Muscle layer of duodenum (tissue), 2 donors: ENCODE measurements around the gene GABBR2.

ENCODE experiments used
- H3K27ac ChIP-seq: one replicate; pipeline ENCODE4 v1.7.0; 2013; ENCODE audit warnings: mild to moderate bottlenecking, low read length
- H3K27me3 ChIP-seq: one replicate; pipeline ENCODE4 v1.7.0; 2013; ENCODE audit warnings: low read depth, mild to moderate bottlenecking, control low read depth, low read length
- H3K36me3 ChIP-seq, 2 donors: one replicate each; pipeline ENCODE4 v1.7.0; 2013; ENCODE audit warnings: low read length in 2 of 2, control low read depth in 1 of 2, mild to moderate bottlenecking in 1 of 2; ENCODE audit not compliant: insufficient read depth in 2 of 2, control insufficient read depth in 1 of 2
- H3K4me1 ChIP-seq, 2 donors: one replicate each; pipeline ENCODE4 v1.7.0; 2013; ENCODE audit warnings: low read length in 2 of 2, mild to moderate bottlenecking in 2 of 2, control low read depth in 1 of 2, moderate library complexity in 1 of 2; ENCODE audit not compliant: insufficient read depth in 2 of 2, control insufficient read depth in 1 of 2
- H3K4me3 ChIP-seq, 2 donors: one replicate each; pipeline ENCODE4 v1.7.0; 2013; ENCODE audit warnings: low read length in 2 of 2, low read depth in 1 of 2, mild to moderate bottlenecking in 1 of 2
- H3K9me3 ChIP-seq, 2 donors: one replicate each; pipeline ENCODE4 v1.7.0; 2013; ENCODE audit warnings: low read length in 2 of 2, control low read depth in 1 of 2, mild to moderate bottlenecking in 1 of 2; ENCODE audit not compliant: control insufficient read depth in 1 of 2
- donor health status: healthy.

Gene GABBR2

DNA sequence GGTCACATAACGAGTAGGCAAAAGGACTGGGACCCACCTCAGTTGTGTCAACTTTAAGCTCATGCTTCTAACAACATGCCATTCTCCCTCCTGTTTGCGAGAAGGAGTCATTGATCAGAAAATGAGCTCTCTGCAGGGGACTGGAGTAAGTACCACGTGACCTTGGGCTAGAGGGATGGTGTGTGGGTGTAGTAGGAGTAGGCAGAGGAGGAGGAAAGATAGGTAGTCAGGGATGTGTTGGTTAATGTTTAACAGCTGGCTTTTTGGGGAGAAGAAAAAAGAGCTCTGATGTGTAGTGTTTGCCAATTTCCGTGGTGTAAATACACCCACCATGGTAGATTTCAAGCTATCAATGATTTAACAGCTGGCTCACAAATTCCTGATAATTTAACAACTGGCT is 293.0 kb downstream of the GABBR2 start:
- no peaks in the 10 kb centered on the region for H3K27me3 ChIP-seq
- H3K4me3 ChIP-seq = no peak overlapping the region
- no peak overlapping the region for H3K27ac ChIP-seq
- H3K4me1 ChIP-seq = no peaks in the 10 kb centered on the region
- no peaks in the 10 kb centered on the region for H3K36me3 ChIP-seq
- no peaks in the 10 kb centered on the region for H3K9me3 ChIP-seq

DNA sequence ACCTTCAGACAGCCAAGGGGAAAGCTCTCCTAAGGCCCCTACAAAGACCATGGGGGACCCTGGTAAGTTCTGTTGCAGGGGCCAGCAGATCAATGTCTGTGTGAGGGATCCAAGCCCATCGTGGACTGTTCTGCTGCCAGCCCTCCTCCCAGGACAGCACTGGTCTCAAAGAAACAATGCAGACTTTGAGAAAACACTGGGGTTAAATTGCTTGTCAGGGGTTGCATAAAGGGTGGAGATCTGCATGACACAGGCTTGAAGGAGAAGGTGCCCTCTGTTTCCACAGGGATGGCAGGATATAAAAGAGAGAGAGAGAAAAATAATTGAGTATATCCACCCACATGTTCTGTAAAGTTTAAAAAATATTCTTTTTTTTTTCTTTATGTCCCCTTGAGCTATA is 295.7 kb downstream of the GABBR2 start:
- Histone ChIP-seq H3K27ac (no peak overlapping the region), H3K9me3 (no peaks in the 10 kb centered on the region), H3K4me1 (peaks cover 0 to 7% of the 10 kb centered on the region in 2 donors)

DNA sequence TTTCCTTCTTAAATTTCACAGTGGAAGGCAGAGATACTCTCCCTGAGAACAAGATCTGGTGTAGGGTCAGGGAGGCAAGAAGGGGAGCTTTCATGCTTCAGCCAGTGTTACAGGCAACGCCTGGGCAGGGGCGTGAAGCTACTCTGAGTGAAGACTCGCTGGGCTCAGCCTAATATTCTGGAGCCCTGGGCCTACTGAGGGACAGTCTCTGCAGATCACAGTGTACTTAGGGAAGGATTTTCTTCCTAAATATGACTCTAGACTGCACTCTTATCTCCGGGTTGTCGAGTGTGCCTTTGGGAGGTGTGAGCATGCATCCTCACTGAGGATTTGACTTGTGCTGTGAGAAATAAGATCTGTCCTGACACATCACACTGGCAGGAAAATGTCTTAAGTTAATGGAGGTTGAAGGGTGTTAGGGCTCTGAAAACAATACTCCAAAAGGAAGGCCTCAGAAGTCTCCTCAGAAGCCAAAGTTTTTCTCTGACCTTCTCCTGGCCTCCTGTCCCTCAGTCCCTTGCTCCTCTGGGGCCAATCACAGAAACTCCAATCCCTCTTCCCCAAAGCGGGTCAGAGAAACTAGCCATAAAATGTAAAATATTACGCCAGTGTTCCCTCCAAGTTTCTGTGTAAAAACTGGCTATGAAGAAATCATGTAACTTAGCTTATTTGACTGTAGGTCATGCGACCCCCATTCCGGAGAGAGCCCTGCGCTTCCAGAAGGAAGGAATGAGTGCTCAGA is 296.5 kb downstream of the GABBR2 start:
- Histone ChIP-seq H3K36me3 (no peaks in the 10 kb centered on the region), H3K9me3 (no peaks in the 10 kb centered on the region), H3K27ac (no peak overlapping the region), H3K4me3 (no peak overlapping the region), H3K4me1 (peaks cover 0 to 7% of the 10 kb centered on the region in 2 donors), H3K27me3 (no peaks in the 10 kb centered on the region)

More for the DNA sequence above, 295.7 kb downstream of the GABBR2 start:
- H3K4me3 ChIP-seq = no peak overlapping the region
- no peaks in the 10 kb centered on the region for H3K27me3 ChIP-seq
- H3K36me3 ChIP-seq = no peaks in the 10 kb centered on the region

DNA sequence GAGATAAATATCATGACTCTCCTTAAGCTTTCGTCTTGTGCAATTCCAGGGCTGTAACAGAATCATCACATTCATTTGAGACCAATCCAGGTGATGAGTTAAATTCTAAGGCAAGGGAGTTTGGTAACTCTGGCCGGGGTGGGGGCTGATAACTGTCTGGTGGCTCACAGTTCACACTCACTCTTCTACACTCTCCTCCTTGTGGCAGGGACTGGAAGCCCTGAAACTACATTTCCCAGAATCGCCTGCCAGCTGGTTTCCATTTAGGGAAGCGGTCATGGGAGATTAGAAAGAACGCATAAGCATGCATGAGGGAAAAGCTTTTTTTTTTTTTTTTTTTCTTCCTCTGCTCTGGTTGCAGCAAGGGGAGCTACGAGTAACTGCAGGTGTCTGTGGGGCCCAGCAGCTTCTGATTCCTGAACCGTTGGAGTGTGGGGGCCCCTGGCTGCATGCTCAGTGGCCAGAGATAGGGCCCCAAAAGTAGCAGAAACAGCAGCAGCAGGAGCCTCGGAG is 298.5 kb downstream of the GABBR2 start:
- no peaks in the 10 kb centered on the region for H3K27me3 ChIP-seq
- H3K4me3 ChIP-seq = no peak overlapping the region
- no peaks in the 10 kb centered on the region for H3K36me3 ChIP-seq
- no peaks in the 10 kb centered on the region for H3K9me3 ChIP-seq
- peaks cover 0 to 7% of the 10 kb centered on the region in 2 donors for H3K4me1 ChIP-seq
- no peak overlapping the region for H3K27ac ChIP-seq

DNA sequence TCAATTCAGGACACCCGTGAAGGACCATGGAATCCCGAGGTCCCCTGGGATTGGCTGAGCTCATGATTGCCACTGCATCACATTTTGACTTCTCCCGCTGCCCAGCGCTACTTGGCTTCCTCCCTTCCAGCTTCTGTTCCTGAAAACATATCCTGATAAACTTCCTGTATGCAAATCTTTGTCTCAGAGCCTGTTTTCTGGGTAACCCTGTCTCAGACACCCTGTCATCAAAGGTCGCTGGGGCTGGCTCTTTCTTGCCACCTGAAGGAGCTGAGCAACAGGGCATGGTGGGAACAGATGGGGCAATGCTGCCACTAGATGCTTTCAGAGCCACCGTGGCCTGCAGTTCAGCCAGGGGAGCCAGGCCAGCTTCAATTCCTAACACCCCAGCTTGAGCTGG is 299.0 kb downstream of the GABBR2 start:
- no peaks in the 10 kb centered on the region for H3K9me3 ChIP-seq
- H3K4me1 ChIP-seq = peaks cover 0 to 7% of the 10 kb centered on the region in 2 donors
- no peaks in the 10 kb centered on the region for H3K36me3 ChIP-seq
- H3K27me3 ChIP-seq = no peaks in the 10 kb centered on the region
- no peak overlapping the region for H3K4me3 ChIP-seq
- no peak overlapping the region for H3K27ac ChIP-seq

DNA sequence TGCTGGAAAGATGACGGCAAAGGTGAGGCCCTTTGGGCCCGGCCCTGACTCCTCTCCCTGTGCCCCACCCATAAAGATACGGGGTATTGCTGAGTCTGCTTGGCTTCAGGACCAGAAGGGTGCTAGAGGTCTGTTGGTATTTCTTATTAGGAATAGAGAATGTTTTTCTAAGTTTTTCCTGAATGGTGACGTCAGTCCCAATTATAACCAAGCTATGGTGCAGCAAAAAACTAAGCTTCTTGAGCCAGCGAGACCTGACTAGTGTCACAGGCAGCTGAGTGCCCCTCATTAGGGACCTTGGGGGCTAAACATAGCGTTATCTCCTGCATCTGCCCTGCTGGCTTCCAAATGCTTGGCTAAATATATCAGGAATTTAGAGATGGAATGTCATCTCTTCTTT is 302.3 kb downstream of the GABBR2 start:
- H3K9me3 ChIP-seq = no peaks in the 10 kb centered on the region
- no peaks in the 10 kb centered on the region for H3K27me3 ChIP-seq
- no peaks in the 10 kb centered on the region for H3K36me3 ChIP-seq
- H3K4me3 ChIP-seq = no peak overlapping the region
- H3K27ac ChIP-seq = no peak overlapping the region
- H3K4me1 ChIP-seq = peaks cover 0 to 7% of the 10 kb centered on the region in 2 donors

DNA sequence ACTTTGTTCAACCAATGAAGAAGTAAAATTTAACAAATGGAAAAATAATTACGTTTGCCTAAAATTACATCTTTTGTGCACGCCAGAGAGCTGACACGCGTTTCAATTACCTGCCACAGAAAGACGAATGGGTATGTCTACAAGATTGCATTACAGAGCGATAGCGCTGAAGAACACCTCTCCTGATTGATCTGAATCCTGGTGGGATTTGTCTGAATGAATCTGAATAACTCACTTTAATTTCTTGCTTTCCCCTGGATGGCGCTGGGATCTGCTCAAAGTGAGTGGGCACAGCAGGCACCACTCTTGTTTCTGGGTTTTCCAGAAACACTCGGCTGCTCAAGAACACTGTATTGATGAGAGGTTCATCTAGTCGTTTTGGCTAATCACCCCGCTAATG is 304.5 kb downstream of the GABBR2 start:
- H3K4me3 ChIP-seq = no peak overlapping the region
- H3K9me3 ChIP-seq = no peaks in the 10 kb centered on the region
- H3K27ac ChIP-seq = no peak overlapping the region
- no peaks in the 10 kb centered on the region for H3K4me1 ChIP-seq
- no peaks in the 10 kb centered on the region for H3K27me3 ChIP-seq
- H3K36me3 ChIP-seq = no peaks in the 10 kb centered on the region

DNA sequence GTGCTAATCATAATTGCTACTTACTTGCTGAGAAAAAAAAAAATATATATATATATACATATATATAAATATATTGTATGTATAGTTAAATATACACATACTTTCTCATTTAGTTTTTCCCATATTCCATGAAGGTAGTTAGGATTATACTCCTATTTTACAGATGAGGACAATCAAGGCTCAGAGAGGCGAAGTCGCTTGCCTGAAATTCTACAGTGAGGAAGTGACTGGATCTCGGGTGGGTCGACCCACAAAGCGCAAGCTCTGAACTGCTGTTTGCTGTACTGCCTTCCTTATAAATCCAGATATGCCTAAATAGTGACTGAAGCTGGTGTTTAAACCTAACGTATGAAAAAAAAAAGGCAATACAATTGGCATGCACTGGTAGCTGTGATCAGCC is 305.0 kb downstream of the GABBR2 start:
- H3K27ac ChIP-seq = no peak overlapping the region
- no peaks in the 10 kb centered on the region for H3K4me1 ChIP-seq
- H3K36me3 ChIP-seq = no peaks in the 10 kb centered on the region
- no peak overlapping the region for H3K4me3 ChIP-seq
- no peaks in the 10 kb centered on the region for H3K9me3 ChIP-seq
- H3K27me3 ChIP-seq = no peaks in the 10 kb centered on the region

DNA sequence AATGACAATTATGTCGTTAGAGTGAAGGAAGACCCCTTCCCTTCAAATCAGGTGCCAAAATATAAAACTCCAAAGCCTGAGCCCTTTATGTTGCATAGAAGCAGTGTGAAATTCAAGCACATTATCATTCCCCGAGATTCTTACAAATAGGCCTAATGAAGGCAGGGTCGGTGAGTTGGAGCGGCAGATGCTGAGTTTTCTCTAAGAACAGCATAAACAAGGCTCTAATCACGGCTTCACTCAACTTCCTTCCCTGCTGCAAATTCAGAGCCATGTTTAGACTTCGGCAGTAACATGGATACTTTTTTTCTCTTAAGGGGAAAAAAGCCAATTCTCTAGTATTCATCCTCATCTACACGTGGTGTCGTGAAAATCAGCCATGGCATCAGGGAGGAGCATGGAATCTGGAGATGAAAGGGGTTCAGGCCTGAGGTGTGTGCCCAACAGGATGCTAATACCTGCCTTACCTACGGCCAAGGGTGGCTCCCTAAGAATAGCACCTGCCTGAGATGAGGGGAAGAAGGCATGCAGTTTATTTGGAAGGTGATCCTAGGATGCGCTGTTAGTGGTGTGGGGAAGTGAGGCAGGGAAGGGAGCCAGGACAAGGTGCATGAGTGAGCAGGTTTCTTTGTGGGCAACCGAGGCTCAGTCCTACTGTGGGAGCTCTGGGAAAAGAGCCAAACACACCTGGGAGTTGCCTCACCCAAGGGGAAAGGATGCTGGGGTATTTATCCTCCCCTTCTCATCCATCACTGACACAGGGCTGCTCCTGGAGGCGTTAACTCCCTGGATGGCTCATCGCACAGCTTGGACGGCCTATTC is 306.5 kb downstream of the GABBR2 start:
- no peaks in the 10 kb centered on the region for H3K27me3 ChIP-seq
- H3K4me3 ChIP-seq = no peak overlapping the region
- H3K9me3 ChIP-seq = no peaks in the 10 kb centered on the region
- H3K27ac ChIP-seq = no peak overlapping the region
- no peaks in the 10 kb centered on the region for H3K36me3 ChIP-seq
- no peaks in the 10 kb centered on the region for H3K4me1 ChIP-seq

DNA sequence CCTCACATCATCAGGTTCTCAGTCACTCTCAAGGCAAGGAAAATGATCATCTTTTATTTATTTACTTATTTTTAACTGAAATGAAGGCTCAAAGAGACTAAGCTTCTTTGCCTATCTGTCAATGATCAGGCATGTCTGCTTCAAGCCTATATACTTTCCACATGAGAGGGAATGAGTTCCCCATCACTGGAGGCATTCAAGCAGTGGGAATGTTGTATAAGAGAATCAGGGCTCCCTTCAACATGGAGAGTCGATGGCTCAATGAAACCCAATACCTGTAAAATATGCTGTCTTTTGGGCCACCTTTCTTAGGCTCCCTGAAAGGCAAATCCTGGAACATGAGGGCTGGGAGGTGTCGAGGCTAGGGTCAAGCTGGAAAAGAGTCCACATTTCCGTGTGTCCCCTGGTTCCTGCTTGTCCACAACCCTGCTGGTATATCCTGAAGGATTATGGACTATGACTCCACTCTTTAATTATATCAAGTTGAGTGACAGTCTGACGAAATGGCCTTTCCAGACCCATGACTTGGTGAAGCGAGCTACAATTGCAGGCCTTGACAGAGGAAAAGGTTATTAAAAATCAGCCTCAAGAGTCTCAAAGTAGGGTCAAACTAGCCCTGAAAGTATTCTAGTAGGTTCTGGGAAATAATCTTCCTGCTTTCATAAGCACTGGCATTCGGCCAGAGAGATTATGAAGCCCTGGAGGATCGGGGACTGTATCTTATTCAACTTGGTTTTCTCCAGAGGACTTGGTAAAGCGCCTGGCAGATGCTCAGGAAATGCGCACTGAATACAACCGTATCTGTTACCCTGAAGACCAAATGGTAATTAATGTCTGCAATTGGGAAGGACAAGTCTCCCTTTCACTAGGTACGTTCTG is 307.4 kb downstream of the GABBR2 start:
- Histone ChIP-seq H3K4me1 (no peaks in the 10 kb centered on the region), H3K4me3 (no peak overlapping the region), H3K27me3 (no peaks in the 10 kb centered on the region), H3K36me3 (no peaks in the 10 kb centered on the region), H3K9me3 (no peaks in the 10 kb centered on the region), H3K27ac (no peak overlapping the region)
